NCI-H748 (cell line): ENCODE measurements around the gene ZDHHC12.

Source experiments
- DNase-seq: peaks from one replicate; lab custom pipeline; 2025; ENCODE audit not compliant: unreplicated experiment; lab: John Stamatoyannopoulos, UW

ZDHHC12 gene

DNA sequence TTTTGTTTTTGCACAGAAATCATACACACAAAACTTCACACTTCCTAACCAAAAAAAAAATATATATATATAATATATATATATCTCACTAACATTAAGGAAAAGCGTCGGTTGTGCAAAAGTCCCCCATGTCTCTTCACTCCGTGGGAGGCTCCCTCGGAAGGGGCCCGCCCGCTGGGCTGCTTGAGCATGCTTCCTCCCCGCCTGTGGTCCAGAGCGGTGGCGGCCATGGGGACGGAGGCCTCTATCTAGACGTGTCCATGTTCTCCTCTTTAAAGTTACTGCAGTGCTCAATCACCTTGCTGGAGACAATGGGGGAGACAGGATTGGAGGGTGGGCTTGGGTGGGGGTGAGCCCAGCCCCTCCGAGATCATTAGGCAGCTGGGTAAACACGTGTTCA is 7.2 kb upstream of the ZDHHC12 start:
- no peak for DNase-seq

DNA sequence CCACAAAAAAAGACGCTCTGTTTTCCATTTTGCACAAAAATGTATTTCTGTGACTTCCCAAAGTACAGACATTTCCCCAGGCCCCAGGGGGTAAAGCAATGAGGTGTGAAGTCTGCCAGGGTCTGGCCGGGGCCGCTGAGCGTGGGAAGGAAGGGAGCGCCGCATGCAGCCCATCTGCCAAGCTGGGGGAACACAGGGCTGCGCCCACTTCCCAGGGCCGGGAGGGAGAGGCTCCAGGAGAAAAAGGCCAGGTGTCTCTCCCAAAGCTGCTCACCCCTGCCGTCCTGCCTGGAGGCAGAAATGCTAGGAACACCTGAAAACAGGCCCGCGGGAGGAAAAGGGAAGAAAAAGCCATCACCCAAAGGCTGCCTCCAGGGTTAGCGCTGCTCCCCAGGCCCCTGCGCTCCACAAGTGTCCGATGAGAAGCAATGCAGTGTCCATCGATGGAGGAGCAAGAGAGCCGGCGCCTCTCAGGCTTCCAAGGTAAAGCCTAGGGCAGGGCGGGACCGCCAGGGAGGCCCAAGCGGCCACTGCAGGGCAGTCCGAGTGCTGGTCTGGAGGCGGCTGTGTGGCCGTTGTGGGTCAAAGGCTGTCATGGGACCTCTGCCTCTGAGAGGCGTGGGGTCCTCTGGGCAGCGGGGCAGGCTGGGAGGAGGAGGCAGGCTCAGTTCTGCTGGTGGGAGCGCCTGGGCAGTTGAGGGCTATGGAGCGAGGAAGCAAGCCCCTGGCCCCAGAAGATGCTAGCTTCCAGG is 6.0 kb upstream of the ZDHHC12 start:
- DNase-seq, result no peak

- DNase-seq, result no peak
These were observed 5.4 kb upstream of the ZDHHC12 start for GRCh38 chr9:128729302-128729701.

DNA sequence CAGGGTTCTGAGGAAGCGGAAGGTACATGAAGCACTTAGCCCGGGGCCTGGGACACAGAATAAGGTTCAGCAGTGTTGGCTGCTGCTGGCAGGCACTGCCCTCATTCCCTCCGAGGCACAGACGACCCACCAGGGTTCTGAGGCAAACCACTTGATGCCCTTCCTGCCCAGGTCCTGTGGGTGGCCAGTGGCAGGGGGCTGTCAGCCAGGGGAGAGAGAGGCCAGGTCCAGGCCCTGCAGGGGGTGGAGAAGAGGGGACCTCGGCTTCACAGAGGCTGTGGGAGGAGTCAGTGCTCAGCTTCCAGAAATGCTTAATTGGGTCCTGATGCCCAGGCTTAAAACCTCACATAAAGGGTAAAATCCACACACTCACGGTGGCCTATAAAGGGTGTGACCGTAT is 4.4 kb upstream of the ZDHHC12 start:
- DNase-seq, result no peak

- no peak for DNase-seq
These were observed 3.8 kb upstream of the ZDHHC12 start for GRCh38 chr9:128727640-128728248.

DNA sequence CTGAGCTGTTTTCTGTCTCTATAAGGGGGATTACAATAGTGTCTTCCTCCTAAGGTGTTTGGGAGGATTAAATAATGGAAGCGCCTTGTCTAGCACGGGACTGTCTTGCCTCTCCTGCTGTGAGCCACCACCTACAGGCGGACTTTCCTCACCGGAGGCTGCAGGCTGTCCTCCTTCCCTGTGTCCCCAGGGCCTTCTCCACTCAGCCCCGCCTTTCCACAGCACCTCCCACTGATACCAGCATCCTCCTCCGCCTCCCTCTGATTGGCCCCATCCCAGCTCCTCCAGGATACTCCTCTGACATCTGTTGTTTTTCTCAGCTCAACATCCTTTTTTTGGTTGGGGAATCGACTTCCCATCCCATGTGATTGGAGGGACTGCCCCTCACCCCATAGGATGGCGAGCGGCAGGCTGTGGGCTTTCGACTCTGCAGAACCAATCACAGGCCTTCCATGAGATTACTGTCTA is 851 bp upstream of the ZDHHC12 start:
- DNase-seq, result peak; percentile 97

- no peak for DNase-seq
These were observed 518 bp downstream of the ZDHHC12 start for GRCh38 chr9:128723352-128723865.

DNA sequence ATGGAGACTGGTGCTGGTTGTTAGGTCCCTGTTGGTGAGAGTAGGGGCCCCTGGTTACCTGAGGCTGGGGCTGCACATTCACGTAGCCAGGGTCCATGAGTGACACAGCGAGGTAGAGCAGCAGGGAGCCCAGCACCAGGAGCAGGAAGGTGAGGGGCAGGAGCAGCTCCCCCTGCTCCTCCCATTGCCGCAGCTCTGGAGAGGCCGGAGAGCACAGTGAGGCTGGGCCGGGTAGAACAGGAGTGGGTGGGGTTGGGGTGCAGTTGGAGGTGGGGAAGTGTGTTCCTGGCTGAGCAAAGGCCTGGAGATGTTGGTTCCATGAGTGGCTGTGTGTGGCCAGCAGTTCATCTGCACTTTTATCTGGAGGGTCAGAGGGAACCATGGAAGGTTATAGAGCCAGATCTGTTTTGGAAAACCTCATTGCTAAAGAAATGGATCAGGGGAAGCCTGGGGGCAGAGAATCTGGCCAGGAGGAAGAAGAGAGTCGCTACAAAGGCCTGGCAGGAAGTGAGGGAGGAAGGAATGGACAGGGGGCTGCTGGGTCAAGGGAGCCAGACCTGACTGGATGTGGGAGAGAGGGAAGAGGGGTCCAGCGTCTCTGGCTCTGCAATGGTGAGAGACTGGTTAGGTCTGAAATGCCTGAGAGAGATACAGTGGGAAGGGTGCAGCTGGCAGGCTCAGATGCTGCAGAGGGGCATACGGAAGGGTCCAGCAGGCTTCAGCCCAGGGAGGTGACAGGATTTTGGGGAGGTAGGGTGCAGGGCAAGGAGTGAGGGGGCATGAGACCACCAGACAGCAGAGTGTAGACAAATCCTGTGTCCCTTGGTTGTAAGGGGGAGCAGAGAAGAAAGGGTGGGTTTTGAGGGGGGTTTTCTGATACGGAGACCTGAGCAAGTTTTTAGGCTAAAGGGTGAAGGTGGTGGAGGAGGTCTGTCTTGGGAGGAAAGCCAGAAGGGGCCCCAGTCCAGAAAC is 1.3 kb downstream of the ZDHHC12 start:
- no peak for DNase-seq

DNA sequence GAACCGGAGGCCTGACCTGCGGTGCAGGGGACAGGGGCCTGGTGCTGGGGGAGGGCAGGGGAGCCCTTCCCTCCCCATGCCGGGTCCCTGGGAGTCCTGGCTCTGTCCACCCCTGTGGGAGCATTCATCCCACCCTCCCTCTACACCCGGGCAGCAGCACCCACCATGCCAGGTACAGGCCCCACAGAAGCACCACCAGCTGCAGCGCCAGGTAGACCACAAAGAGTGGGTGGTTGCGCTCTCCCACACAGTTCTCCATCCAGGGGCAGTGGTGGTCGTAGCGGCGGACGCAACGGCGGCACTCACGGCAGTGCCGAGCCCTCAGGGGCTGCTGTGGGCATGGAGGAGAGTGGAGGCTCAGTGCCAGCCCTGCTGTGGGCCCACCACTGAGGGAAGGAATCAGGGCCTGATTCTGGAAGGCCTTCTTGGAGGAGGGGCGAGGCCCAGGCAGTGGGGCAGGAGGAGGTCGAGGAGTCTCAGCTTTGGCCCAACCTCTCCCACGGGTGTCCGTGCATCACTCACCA is 2.4 kb downstream of the ZDHHC12 start:
- DNase-seq, result no peak

DNA sequence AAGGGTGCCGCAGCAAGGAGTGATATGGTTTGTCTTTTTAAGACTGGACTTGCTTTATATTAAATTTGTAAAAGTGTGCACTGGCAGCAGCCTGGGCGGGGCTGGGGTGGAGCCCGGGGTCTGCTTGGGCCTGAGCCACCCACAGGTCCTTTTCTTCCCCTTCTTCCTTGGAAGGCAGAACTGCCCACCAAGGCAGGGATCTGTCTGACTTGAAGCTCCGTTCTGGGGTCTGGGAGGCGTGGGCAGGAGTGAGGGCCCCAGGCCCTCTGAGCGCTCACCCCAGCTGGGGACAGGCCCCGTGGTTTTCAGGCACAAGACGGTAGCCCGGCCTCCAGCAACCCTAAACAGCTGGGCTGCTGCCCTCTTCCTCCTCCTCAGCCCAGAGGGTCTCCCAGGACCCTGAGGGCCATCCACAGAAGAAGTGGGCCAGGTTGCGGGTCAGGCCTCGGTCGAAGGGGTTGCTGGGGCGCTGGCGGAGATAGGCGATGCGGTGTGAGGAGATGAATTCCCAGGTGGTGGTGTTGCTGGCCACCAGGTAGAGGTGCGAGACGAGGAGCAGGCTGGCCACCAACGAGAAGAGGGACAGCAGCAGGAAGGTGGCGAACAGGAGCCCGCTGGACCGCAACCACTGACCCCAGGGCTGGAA is 3.0 kb downstream of the ZDHHC12 start:
- DNase-seq, result no peak

- DNase-seq, result no peak
These were observed 3.9 kb downstream of the ZDHHC12 start for GRCh38 chr9:128719919-128720605.

- DNase-seq, result no peak
These were observed 5.5 kb downstream of the ZDHHC12 start for GRCh38 chr9:128718475-128718874.

DNA sequence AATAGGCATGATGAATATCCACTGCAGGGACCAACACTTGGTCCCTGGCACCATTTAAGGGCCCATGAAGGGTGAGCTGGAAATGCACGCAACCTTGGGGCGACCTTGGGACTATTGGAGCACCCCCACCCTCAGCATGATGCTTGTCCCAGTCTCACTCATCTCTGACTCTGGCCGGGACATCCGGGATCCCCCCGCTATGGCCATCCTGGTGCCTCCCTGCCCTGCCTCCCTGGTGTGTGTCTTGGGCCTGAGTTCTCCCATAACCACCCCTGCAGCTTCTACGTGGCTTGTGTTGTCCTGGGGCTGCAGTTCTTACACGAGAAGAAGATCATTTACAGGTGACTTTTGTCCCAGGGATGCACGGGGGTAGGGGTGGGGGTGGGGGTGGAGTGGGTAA is 5.9 kb downstream of the ZDHHC12 start:
- DNase-seq, result no peak

DNA sequence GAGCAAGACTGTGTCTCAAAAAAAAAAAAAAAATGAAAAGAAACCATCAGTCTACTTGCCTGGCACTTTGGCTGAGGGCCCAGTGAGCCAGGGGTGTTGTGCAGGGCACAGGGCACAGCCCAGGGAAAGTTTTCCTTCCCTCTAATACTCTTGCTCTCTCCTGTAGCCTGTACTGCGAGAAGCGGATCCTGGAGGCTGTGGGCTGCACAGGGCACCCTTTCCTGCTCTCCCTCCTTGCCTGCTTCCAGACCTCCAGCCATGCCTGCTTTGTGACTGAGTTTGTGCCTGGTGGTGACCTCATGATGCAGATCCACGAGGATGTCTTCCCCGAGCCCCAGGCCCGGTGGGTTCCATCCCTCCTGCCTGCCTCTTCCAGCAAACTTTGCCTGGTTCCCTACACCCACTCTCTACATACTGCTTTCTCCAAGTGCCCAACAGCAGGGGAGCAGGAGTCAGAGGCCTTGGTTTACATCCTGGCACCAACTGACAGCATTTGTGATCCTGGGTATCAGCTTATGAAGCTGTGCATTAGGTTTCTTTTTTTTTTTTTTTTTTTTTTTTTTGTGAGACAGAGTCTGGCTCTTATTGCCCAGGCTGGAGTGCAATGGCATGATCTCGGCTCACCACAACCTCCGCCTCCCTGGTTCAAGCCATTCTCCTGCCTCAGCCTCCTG is 7.2 kb downstream of the ZDHHC12 start:
- DNase-seq, result no peak

DNA sequence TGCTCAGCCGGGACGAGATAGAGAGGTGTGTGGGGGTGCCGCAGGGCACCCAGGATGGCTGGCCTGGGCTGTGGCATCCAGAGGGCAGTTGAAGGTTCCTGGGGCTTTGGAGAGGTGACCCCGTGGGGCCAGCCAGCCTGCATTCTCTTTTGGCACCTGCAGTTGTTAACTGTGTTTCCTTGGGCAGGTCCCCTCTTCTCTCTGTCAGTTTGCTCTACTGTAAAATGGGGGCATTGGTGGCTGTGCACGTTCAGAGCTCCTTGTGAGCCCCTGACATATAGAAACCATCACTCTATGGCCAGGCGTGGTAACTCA is 8.5 kb downstream of the ZDHHC12 start:
- DNase-seq, result no peak

GRCh38 chr9:128714586-128715435 is 9.1 kb downstream of the ZDHHC12 start:
- DNase-seq, result no peak

- no peak for DNase-seq
These were observed 9.9 kb downstream of the ZDHHC12 start for GRCh38 chr9:128713941-128714573.

DNA sequence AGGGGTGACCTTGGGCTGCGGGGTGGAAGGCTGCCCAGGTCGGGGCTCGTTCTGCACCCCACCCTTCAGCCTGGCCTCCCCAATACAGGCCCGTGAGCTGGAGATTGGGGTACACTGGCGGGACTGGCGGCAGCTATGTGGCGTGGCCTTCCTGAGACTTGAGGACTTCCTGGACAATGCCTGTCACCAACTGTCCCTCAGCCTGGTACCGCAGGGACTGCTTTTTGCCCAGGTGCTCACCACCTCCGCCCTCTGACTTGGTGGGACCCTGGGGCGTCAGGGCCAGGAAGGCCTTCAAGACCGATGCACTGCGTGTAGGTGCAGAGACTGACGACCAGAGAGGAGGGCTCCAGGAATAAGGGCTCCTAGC is 10.5 kb downstream of the ZDHHC12 start:
- no peak for DNase-seq
